Measurements from ENCODE around the gene EYS.

DNA sequence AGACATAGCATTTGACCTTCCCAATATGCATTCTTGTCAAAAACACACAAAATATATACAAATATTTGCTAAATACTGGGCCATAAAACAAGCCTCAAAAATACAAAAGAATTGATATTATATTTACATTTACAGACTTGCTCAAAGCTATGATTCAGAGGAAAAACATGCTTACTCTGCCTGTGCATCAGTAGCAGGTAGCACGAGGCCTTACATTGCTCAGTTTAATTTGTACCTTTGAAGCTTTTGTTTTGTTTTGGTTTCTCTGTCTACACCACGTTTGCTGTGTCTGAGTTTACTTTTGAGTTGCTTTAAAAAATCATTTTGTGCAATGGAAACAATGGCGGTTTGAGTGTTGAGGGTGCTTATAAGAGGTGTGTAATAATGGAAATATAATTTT lies 1972.1 kb downstream of the EYS start:
- TF ChIP-seq, protein P1, sequence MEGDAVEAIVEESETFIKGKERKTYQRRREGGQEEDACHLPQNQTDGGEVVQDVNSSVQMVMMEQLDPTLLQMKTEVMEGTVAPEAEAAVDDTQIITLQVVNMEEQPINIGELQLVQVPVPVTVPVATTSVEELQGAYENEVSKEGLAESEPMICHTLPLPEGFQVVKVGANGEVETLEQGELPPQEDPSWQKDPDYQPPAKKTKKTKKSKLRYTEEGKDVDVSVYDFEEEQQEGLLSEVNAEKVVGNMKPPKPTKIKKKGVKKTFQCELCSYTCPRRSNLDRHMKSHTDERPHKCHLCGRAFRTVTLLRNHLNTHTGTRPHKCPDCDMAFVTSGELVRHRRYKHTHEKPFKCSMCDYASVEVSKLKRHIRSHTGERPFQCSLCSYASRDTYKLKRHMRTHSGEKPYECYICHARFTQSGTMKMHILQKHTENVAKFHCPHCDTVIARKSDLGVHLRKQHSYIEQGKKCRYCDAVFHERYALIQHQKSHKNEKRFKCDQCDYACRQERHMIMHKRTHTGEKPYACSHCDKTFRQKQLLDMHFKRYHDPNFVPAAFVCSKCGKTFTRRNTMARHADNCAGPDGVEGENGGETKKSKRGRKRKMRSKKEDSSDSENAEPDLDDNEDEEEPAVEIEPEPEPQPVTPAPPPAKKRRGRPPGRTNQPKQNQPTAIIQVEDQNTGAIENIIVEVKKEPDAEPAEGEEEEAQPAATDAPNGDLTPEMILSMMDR (IDR thresholded peaks at IDR 0.05 in 2 of 3, conservative IDR thresholded peaks at IDR 0.05 in 1 of 3; ENCODE audit: borderline replicate concordance in 1 of 3, insufficient read depth in 1 of 3, low read depth in 2 of 3, low read length in 2 of 3): no peak
- no peak for TF ChIP-seq POLR2AphosphoS5 (IDR thresholded peaks at IDR 0.05; ENCODE audit: low read depth, low read length)
- no peak for TF ChIP-seq EZH2phosphoT487 (IDR thresholded peaks at IDR 0.05; ENCODE audit: borderline replicate concordance)
- TF ChIP-seq ZNF274 (IDR thresholded peaks at IDR 0.05; ENCODE audit: low read depth, low read length): no peak
